Hematopoietic multipotent progenitor cell treated with erythropoietin and hydrocortisone succinate and interleukin-3 and kit ligand, for 4 days (in vitro differentiated cells): ENCODE measurements around the gene EFCC1.

Experiments
- DNase-seq: peaks from one replicate; pipeline ENCODE4 v3.0.0-alpha.2; 2015

Gene EFCC1

GRCh38 chr3:128994581-128995546 lies 6.2 kb upstream of the EFCC1 start:
- DNase-seq = no peak

GRCh38 chr3:128995737-128996136 lies 5.4 kb upstream of the EFCC1 start:
- DNase-seq = no peak

GRCh38 chr3:128996200-128996599 lies 4.9 kb upstream of the EFCC1 start:
- no peak for DNase-seq

DNA sequence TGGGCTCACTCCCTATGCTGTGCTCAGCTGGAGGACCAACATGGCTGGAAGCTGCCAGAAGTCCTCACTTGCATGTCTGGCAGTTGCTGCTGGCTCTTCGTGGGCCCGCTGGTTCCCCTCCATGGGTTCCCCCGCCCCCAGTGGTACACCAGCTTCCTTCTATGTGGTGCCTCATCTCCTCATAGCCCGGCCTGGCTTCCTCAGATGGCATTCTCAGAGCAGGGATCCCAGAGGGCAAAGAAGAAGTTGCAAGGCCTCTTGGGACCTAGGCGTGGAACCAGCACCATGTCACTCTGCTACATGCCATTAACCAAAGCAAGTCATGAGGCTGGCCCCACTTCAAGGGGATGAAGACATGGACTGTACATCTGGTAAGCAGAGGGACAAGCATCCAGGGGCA lies 4.4 kb upstream of the EFCC1 start:
- DNase-seq = no peak

- no peak for DNase-seq
Measured at GRCh38 chr3:128997486-128998133, 3.5 kb upstream of the EFCC1 start.

- DNase-seq = peak; percentile 58
Measured at GRCh38 chr3:128998561-128998960, 2.5 kb upstream of the EFCC1 start.

DNA sequence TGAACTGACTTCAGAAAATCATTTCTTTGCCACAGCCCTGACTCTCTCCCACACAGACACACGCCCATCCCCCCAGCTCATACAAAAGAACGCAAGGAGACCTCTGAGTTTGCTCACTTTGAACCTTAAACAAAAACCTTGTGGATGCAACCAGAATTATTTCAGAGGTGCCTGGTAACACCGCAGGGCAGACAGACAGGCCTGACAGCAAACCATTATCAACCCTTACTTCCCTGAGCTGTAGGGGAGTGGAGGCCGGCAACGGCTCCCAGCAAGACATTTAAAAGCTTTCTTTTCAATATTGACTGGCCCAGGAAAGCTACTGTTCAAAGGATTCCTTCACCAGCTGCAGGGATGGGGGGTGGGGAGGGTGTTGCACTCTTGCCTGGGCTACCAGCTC lies 2.0 kb upstream of the EFCC1 start:
- DNase-seq = no peak

GRCh38 chr3:129000742-129001100 lies 383 bp upstream of the EFCC1 start:
- DNase-seq = no peak

GRCh38 chr3:129001806-129002572 lies 885 bp downstream of the EFCC1 start:
- DNase-seq = peak; percentile 69

GRCh38 chr3:129002573-129003569 lies 1.8 kb downstream of the EFCC1 start:
- peak; percentile 30 for DNase-seq

DNA sequence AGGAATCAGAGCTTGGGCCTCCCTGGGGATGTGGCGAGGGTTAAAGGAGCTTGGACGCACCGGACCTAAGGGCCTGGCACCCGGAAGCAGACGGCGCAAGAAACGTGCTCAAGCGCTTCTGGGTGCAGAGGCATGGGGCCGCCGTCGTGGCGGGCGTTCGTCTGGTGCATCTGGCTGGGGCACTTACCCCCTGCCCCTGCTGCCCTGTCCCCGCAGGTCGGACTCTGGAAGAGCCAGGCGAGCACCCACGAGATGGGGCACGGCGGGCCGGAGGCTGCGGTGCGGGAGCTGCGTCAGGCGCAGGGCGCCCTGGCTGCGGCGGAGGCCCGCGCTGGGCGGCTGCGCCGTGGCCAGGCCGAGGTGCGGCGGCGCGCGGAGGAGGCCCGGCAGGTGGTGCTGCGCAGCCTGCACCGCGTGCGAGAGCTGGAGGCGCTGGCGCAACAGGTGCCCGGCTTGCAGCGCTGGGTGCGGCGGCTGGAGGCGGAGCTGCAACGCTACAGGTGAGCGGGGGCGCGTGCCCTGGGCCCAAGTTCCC lies 2.5 kb downstream of the EFCC1 start:
- peak; percentile 56 for DNase-seq

DNA sequence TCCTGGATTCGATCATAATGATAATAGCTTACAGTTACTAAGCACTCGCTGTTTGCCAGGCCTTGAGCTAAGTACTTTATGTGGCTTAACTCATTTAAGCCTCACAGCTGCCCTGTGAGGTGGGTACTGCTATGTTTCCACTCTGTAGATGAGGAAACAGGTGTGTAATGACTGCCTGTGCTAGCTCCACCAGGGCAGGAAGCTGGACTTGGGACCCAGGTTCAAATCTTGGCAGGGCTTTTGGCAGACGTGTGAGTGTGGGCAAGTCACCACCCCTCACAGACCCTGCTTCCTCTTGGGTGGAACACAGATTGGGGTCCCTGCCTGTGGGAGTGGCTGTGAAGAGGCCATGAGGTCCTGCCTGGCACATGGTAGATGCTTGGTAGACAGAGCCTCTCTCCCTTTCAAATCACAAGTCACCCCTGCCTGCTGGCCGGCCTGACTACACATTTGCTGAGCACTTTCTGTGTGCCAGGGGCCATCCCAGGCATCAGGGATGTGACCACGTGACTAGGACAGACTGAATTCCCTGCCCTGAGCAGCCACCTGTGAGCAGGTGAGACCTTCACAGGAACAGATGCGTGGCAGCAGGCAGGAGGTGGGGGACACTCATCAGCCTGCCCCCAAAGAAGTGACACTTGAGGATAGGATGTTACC lies 3.7 kb downstream of the EFCC1 start:
- DNase-seq = no peak

DNA sequence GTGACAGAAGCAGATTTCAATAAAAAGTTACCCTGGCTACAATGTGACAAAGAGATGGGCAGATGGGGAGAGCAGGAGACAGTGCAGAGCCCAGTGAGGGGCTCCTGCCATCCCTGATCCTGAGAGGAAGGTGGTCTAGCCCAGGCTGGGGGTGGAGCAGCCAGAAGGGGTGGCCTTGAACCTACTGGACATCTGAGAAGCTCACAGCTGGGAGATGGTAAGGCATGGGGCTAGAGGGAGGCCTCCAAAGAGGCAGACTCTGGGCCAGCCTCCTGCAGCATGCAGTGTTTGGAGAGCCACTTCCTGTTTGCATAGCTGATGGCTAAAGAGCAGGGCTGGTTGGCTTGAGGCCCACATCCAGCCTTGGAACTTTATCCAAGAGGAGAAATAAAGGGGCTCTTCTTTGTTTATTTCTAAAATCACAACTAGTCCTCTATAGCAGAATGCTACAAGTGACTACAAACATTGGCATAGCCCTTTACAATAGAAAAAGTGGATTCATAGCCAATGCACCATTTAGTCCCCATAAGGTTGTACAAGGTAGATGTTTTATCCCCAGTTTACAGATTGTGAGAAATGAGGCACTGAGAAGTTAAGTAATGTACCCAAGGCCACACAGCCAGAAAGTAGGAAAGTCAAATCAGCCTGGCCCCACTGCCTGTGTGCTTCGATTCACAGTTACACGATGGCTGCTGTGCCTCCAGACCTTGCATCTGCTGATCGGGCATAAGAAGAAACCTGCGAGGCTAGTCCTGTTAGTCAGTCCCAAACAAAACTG lies 4.6 kb downstream of the EFCC1 start:
- no peak for DNase-seq

DNA sequence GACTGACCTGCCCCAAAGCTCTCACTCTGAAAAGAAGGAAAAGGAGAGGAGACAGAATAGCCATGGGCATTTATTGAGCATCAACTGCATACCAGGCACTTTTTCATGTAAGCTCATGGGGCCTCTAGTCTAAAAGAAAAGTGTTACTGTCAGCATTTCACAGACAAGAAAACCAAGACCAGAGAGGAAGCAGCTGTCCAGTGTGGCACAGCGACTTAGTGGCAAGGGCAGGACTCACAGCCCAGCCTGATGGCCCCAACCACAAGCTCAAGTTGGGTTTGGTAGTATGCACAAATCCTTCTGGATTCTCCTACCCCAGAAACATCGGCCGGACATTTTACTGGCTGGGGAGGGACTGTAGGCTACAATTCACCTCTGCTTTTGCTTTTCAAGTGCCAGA lies 5.8 kb downstream of the EFCC1 start:
- no peak for DNase-seq

DNA sequence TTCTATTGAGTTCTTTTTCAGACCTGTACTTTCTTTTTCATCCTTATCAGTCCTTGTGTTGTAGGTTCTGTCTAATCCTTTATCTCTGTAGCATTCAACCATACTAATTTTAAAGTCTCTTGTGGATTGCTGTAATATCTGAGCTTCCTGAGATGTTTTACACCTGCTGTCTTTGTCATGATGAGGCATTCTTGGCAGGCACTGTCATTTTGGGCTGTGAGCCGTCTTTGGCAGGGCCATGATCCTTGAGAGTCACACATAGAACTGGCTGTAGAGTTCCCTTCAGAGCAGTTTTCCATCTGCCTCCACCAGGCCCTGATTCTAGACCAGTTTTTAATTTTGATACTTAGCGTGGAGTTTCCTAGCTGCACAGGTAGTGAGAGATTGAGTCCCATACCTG lies 6.7 kb downstream of the EFCC1 start:
- DNase-seq = no peak

DNA sequence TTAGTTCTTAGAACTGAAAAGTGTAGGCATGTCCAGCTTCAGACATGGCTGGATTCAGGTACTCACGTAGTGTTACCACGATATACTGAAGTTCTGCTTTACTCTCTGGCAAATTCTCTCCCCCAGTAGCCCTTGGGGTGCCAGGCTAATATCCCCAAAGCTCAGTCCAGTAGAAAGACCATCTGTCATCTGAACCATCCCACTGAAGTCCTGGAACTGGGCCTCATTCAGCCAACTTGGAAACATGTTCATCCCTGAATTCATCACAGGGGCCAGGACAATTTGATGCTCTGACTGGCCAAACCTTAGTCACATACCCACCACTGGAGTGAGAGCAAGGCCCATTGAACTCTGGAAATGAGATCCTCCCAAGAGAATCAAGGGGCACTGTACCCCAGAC lies 8.2 kb downstream of the EFCC1 start:
- DNase-seq = no peak

DNA sequence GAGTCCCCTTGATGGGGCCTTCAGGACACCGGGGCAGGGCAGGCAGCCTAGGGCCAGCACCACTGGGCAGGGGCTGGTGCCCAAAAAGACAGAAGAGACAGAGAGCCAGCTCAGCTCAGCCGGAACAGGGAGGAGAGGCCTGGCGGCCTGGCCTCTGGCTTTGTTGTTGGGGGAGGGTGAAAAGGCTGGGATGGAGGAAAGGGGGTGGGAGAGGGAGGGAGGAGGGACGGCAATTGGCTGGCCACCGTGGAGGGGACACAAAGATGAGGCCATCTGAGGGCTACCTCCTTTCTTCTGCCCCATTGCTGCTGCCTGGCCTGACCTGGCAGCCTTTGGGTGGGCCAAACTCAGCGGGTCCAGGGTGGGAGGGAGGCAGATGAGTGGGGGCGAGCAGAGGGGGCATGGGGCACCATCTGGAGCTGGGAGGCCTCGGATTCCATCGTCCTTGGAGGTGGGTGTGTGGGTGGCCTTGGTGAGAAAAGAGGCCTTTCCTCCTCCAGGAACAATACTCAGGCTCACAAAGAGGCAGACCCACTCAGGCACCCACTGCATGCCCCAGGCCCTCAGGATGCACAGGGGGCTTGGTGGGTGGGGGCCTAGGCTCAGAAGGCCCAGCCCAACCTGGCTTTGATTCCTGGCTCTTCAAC lies 9.3 kb downstream of the EFCC1 start:
- DNase-seq = no peak

- DNase-seq = peak; percentile 25
Measured at GRCh38 chr3:129013491-129013891, 12.4 kb downstream of the EFCC1 start.

DNA sequence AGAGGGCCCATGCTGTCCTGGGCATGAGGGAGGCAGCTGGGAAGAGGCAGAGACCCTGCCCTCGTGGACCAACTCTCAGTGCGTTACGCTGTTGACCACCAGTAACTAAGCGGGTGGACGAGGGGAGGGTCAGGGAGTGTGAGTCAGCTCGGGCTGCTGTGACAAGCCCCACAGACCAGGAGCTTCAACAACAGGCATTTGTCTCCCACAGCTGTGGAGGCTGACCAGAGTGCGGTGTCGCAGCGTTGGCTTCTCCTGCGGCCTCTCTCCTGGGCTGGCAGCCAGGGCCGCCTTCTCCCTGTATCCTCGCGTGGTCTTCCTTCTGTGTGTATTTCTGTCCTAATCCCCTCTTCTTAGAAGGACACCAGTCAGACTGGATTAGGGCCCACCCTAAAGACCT lies 13.0 kb downstream of the EFCC1 start:
- DNase-seq = no peak

GRCh38 chr3:129014793-129015345 lies 13.8 kb downstream of the EFCC1 start:
- no peak for DNase-seq
